K562 (cell line): Measurements from ENCODE around the gene ROR2. TPM values are rescaled to one million over a fixed set of nuclear protein-coding genes. Genes with fewer than 3 reads are reported as not detected.

Source experiments
- ARID4B ChIP-seq: sonication (generic); formaldehyde crosslinking; IDR thresholded peaks from 2 replicates; pipeline ENCODE4 v1.8.0; 2022; ENCODE audit warnings: mild to moderate bottlenecking, missing genetic modification reagents
- IRF1 ChIP-seq: sonication (generic); formaldehyde crosslinking; IDR thresholded peaks from 2 replicates; pipeline ENCODE4 v1.8.0; 2022; ENCODE audit warnings: missing genetic modification reagents, mild to moderate bottlenecking, borderline replicate concordance
- RNF219 ChIP-seq: fragments of 250-450 bp; sonication (Bioruptor Pico); IDR thresholded peaks from 2 replicates; pipeline ENCODE4 v1.5.0; 2022; ENCODE audit warnings: mild to moderate bottlenecking
- SAP30 ChIP-seq: fragments of 200-600 bp; sonication (generic); IDR thresholded peaks from 2 replicates; pipeline ENCODE4 v1.6.1; 2012; ENCODE audit warnings: borderline replicate concordance, low read depth, mild to moderate bottlenecking, moderate library complexity, low read length, control low read depth, inconsistent platforms; ENCODE audit not compliant: insufficient read depth, poor library complexity, severe bottlenecking
- TCF7 ChIP-seq: sonication (generic); IDR thresholded peaks from 2 replicates; pipeline ENCODE4 v1.6.1; 2016; ENCODE audit warnings: antibody characterized with exemption, borderline replicate concordance
- ZNF76 ChIP-seq: fragments of 250-450 bp; sonication (Bioruptor Pico); IDR thresholded peaks from 2 replicates; pipeline ENCODE4 v1.4.0; 2020; ENCODE audit warnings: mild to moderate bottlenecking, moderate library complexity, borderline replicate concordance
- polyA plus RNA-seq, 8 experiments: library from polyadenylated mRNA; depleted of rRNA in 4 of 8; stranded (reverse) in 5 of 8; unstranded in 3 of 8; fragments of >200 nt; fragmentation: Nextera tagmentation in 2 of 8; fragmentation: Illumina TruSeq in 1 of 8; extraction: Ambion mirVana in 2 of 8; extraction: Trizol in 1 of 8; gene quantifications; 2 replicates each; pipeline versions ENCODE4 v1.2.1 to v1.2.3, GENCODE V29; 2011 to 2014; ENCODE audit warnings: inconsistent platforms in 1 of 8, missing spikeins in 1 of 8
- total RNA-seq, 7 experiments: library from RNA; depleted of rRNA in 6 of 7; stranded (reverse); fragments of >200 nt in 6 of 7; fragmentation: Illumina TruSeq in 2 of 7; extraction: Trizol in 2 of 7; gene quantifications; 2 replicates each; pipeline versions ENCODE4 v1.2.1 to v1.2.3, GENCODE V29; 2011 to 2021; ENCODE audit warnings: low replicate concordance in 1 of 7

Gene ROR2
- total and polyA plus RNA-seq, 9 of the 15 experiments (the other 6 are each of a cell fraction or from before 2014, with no cell fraction given) = 5.6 to 33.8 (median 15.3) TPM

GRCh38 chr9:91839926-91840465 is 110.0 kb downstream of the ROR2 start (continued):
- TF ChIP-seq ARID4B (CRISPR knock-in tag) = no peak
- TF ChIP-seq SAP30 = no peak
- TF ChIP-seq IRF1 = no peak
- no peak for TF ChIP-seq ZNF76 (CRISPR knock-in tag)
- TF ChIP-seq RNF219 (CRISPR knock-in tag) = no peak
- no peak for TF ChIP-seq TCF7
